GM12878 (cell line): ENCODE results near the gene RMND1. TPM values are rescaled to one million over a fixed set of nuclear protein-coding genes. Genes with fewer than 3 reads are reported as not detected.
A peak's percentile ranks its signal among the peaks of the same experiment; 100 is the strongest.

Experiments used
- ATF7 ChIP-seq: fragments of 450-650 bp; IDR thresholded peaks from 2 replicates; pipeline ENCODE4 v1.6.1; 2016; ENCODE audit warnings: low read depth, mild to moderate bottlenecking
- CEBPB ChIP-seq, 2 experiments: fragments of 150-350 bp in 1 of 2; IDR thresholded peaks; 2 replicates each; pipeline ENCODE4 v1.6.1; 2012 to 2014; ENCODE audit warnings: low read depth in 2 of 2, low read length in 2 of 2, borderline replicate concordance in 1 of 2, inconsistent platforms in 1 of 2
- CHD4 ChIP-seq: fragments of 200-600 bp; sonication (generic); IDR thresholded peaks from 2 replicates; pipeline ENCODE4 v1.6.1; 2016; ENCODE audit warnings: mild to moderate bottlenecking
- CREB1 ChIP-seq: IDR thresholded peaks from 2 replicates; pipeline ENCODE4 v1.6.1; 2012; ENCODE audit warnings: low read depth, mild to moderate bottlenecking, inconsistent platforms
- EED ChIP-seq: sonication (generic); IDR thresholded peaks from 2 replicates; pipeline ENCODE4 v1.6.1; 2016; ENCODE audit warnings: antibody characterized with exemption, low read depth
- HDAC2 ChIP-seq: fragments of 200-600 bp; sonication (generic); IDR thresholded peaks from 2 replicates; pipeline ENCODE4 v1.6.1; 2017
- IRF4 ChIP-seq: IDR thresholded peaks from 2 replicates; pipeline ENCODE4 v1.6.1; 2011; ENCODE audit warnings: low read depth, low read length
- KLF5 ChIP-seq: fragments of 450-650 bp; IDR thresholded peaks from 2 replicates; pipeline ENCODE4 v1.6.1; 2014; ENCODE audit warnings: mild to moderate bottlenecking; ENCODE audit not compliant: partially characterized antibody
- MTA3 ChIP-seq: IDR thresholded peaks from 2 replicates; pipeline ENCODE4 v1.6.1; 2012; ENCODE audit warnings: low read length, inconsistent platforms, borderline replicate concordance
- NR2C1 ChIP-seq: fragments of 450-650 bp; IDR thresholded peaks from 2 replicates; pipeline ENCODE4 v1.6.1; 2017; ENCODE audit warnings: antibody characterized with exemption, mild to moderate bottlenecking, moderate library complexity
- NR2F1 ChIP-seq: fragments of 450-650 bp; conservative IDR thresholded peaks from 2 replicates; pipeline ENCODE4 v1.6.1; 2017; ENCODE audit warnings: mild to moderate bottlenecking
- NRF1 ChIP-seq: conservative IDR thresholded peaks from 2 replicates; pipeline ENCODE4 v1.6.1; 2011; ENCODE audit warnings: mild to moderate bottlenecking, low read depth, low read length, improper control_type of control experiment
- PAX5 ChIP-seq: IDR thresholded peaks from 2 replicates; pipeline ENCODE4 v1.6.1; 2011; ENCODE audit warnings: low read depth, low read length, borderline replicate concordance
- POLR2AphosphoS5 ChIP-seq: IDR thresholded peaks from 2 replicates; pipeline ENCODE4 v1.6.1; 2011; ENCODE audit warnings: mild to moderate bottlenecking, low read length, inconsistent platforms
- SIX5 ChIP-seq: IDR thresholded peaks from 2 replicates; pipeline ENCODE4 v1.6.1; 2011; ENCODE audit warnings: mild to moderate bottlenecking, low read depth, low read length, moderate library complexity; ENCODE audit not compliant: severe bottlenecking
- SREBF2 ChIP-seq: IDR thresholded peaks from 2 replicates; pipeline ENCODE4 v1.6.1; 2012; ENCODE audit warnings: mild to moderate bottlenecking, low read length
- SRF ChIP-seq, 2 experiments: IDR thresholded peaks; 2 replicates each; pipeline ENCODE4 v1.6.1; 2011; ENCODE audit warnings: low read depth in 2 of 2, low read length in 2 of 2, mild to moderate bottlenecking in 1 of 2, moderate library complexity in 1 of 2
- SUPT20H ChIP-seq: IDR thresholded peaks from 2 replicates; pipeline ENCODE4 v1.6.1; 2011; ENCODE audit warnings: low read depth, mild to moderate bottlenecking, low read length, moderate library complexity, borderline replicate concordance; ENCODE audit not compliant: control insufficient read depth
- TBL1XR1 ChIP-seq: IDR thresholded peaks from 2 replicates; pipeline ENCODE4 v1.6.1; 2012; ENCODE audit warnings: low read depth, low read length, improper control_type of control experiment
- TCF7 ChIP-seq: IDR thresholded peaks from 2 replicates; pipeline ENCODE4 v1.6.1; 2014; ENCODE audit warnings: antibody characterized with exemption, borderline replicate concordance
- polyA plus RNA-seq, 11 experiments: library from polyadenylated mRNA; depleted of rRNA in 4 of 11; unstranded in 6 of 11; stranded (reverse) in 5 of 11; fragments of >200 nt; fragmentation: Nextera tagmentation in 4 of 11; fragmentation: Illumina TruSeq in 1 of 11; extraction: Ambion mirVana in 4 of 11; extraction: Trizol in 1 of 11; gene quantifications; 1 replicate in 1 of 11; 2 replicates in 10 of 11; pipeline versions ENCODE4 v1.2.1 to v1.2.3, GENCODE V29; 2011 to 2016; ENCODE audit warnings: inconsistent platforms in 2 of 11, missing spikeins in 2 of 11, low read depth in 1 of 11
- total RNA-seq, 4 experiments: library from RNA; depleted of rRNA in 3 of 4; stranded (reverse); fragments of >200 nt in 3 of 4; fragmentation: Illumina TruSeq in 1 of 4; extraction: Trizol in 1 of 4; gene quantifications; 2 replicates each; pipeline versions ENCODE4 v1.2.1 to v1.2.3, GENCODE V29; 2013 to 2021
- TF ChIP-seq, protein P1 (sequence below): IDR thresholded peaks from 2 replicates; pipeline ENCODE4 v1.6.1; 2012; ENCODE audit warnings: mild to moderate bottlenecking, low read depth, low read length
- TF ChIP-seq, protein P2 (sequence below): IDR thresholded peaks from 2 replicates; pipeline ENCODE4 v1.6.1; 2012; ENCODE audit warnings: low read depth, low read length, improper control_type of control experiment
- TF ChIP-seq, protein P3 (sequence below): fragments of 450-650 bp; formaldehyde crosslinking; IDR thresholded peaks from 2 replicates; pipeline ENCODE4 v1.4.0; 2022; ENCODE audit warnings: mild to moderate bottlenecking, moderate library complexity

The RMND1 gene
- total and polyA plus RNA-seq, 10 of the 15 experiments (the other 5 are each of a cell fraction or from before 2014, with no cell fraction given): 15.9 to 34.5 (median 21.4) TPM

DNA sequence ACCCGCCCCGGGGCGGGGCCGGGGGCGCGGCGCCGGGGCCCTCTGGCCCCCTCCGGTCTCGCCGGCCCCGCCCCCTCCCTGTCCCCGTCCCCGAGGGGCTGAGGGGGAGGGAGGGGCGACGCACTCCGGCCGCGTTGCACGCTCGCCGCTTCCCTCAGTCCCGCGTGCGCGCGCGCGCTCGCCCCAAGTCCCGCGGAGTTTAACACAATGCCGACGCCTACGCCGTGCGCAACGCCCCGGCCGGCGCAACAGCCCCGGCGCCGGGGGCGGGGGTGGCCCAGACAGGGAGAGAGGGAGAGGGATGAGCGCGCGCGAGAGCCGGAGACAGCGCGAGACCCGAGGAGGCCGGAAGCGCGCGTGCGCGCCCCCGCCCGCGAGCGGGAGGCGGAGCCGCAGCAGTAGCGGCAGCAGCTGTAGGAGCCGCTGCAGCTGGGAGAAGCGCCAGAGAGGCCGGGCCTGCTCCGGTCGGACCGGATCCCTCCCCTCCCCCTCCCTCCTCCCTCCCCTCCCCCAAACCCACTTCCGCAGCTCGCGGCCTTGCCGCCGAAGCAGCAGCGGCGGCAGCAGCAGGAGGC, 61.6 kb downstream of the RMND1 start (continued):
- TF ChIP-seq, protein P1, sequence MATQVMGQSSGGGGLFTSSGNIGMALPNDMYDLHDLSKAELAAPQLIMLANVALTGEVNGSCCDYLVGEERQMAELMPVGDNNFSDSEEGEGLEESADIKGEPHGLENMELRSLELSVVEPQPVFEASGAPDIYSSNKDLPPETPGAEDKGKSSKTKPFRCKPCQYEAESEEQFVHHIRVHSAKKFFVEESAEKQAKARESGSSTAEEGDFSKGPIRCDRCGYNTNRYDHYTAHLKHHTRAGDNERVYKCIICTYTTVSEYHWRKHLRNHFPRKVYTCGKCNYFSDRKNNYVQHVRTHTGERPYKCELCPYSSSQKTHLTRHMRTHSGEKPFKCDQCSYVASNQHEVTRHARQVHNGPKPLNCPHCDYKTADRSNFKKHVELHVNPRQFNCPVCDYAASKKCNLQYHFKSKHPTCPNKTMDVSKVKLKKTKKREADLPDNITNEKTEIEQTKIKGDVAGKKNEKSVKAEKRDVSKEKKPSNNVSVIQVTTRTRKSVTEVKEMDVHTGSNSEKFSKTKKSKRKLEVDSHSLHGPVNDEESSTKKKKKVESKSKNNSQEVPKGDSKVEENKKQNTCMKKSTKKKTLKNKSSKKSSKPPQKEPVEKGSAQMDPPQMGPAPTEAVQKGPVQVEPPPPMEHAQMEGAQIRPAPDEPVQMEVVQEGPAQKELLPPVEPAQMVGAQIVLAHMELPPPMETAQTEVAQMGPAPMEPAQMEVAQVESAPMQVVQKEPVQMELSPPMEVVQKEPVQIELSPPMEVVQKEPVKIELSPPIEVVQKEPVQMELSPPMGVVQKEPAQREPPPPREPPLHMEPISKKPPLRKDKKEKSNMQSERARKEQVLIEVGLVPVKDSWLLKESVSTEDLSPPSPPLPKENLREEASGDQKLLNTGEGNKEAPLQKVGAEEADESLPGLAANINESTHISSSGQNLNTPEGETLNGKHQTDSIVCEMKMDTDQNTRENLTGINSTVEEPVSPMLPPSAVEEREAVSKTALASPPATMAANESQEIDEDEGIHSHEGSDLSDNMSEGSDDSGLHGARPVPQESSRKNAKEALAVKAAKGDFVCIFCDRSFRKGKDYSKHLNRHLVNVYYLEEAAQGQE: no peak
- no peak for TF ChIP-seq IRF4
- peak; percentile 83 for TF ChIP-seq POLR2AphosphoS5
- TF ChIP-seq SIX5: no peak
- TF ChIP-seq HDAC2: no peak
- TF ChIP-seq, protein P2, sequence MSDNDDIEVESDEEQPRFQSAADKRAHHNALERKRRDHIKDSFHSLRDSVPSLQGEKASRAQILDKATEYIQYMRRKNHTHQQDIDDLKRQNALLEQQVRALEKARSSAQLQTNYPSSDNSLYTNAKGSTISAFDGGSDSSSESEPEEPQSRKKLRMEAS: no peak
- no peak for TF ChIP-seq KLF5
- no peak for TF ChIP-seq SREBF2
- TF ChIP-seq, protein P3, sequence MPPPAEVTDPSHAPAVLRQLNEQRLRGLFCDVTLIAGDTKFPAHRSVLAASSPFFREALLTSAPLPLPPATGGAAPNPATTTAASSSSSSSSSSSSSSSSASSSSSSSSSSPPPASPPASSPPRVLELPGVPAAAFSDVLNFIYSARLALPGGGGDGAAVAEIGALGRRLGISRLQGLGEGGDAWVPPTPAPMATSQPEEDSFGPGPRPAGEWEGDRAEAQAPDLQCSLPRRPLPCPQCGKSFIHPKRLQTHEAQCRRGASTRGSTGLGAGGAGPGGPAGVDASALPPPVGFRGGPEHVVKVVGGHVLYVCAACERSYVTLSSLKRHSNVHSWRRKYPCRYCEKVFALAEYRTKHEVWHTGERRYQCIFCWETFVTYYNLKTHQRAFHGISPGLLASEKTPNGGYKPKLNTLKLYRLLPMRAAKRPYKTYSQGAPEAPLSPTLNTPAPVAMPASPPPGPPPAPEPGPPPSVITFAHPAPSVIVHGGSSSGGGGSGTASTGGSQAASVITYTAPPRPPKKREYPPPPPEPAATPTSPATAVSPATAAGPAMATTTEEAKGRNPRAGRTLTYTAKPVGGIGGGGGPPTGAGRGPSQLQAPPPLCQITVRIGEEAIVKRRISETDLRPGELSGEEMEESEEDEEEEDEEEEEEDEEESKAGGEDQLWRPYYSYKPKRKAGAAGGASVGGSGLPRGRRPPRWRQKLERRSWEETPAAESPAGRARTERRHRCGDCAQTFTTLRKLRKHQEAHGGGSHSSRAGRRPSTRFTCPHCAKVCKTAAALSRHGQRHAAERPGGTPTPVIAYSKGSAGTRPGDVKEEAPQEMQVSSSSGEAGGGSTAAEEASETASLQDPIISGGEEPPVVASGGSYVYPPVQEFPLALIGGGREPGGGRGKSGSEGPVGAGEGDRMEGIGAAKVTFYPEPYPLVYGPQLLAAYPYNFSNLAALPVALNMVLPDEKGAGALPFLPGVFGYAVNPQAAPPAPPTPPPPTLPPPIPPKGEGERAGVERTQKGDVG: no peak
- TF ChIP-seq MTA3: no peak
- TF ChIP-seq TBL1XR1: 0 out of 2 replicates have a peak, but pooled peaks have one; percentile 12
- no peak for TF ChIP-seq TCF7
- no peak for TF ChIP-seq NR2C1
- peak; percentile 78 for TF ChIP-seq NRF1
- TF ChIP-seq CREB1: 0 out of 2 replicates have a peak, but pooled peaks have one; percentile 15
- TF ChIP-seq SUPT20H: no peak
- no peak for TF ChIP-seq ATF7
- TF ChIP-seq SRF (IDR thresholded peaks at IDR 0.05; ENCODE audit: low read depth in 2 of 2, low read length in 2 of 2): 0 out of 4 replicates have a peak, but pooled peaks of 1 of the 2 experiments have one; percentile 25
- TF ChIP-seq CEBPB (IDR thresholded peaks at IDR 0.05; ENCODE audit: borderline replicate concordance in 1 of 2, low read depth in 2 of 2, low read length in 2 of 2): no peak
- TF ChIP-seq PAX5: peak; percentile 22; the same call in 1 of the 2 replicates
- TF ChIP-seq CHD4: no peak
- no peak for TF ChIP-seq NR2F1
- TF ChIP-seq EED: no peak
